GM21367 (cell line): ENCODE measurements around the gene TLCD2.
"Not testable (repeated sequence)": the region's sequence is repeated elsewhere in the genome, so short reads cannot be mapped to it uniquely, and the experiment has no call there.

ENCODE experiments used
- ATAC-seq: cut with Tn5 transposase; IDR thresholded peaks from one replicate; pipeline ENCODE4 v1.9.1; 2021; ENCODE audit not compliant: unreplicated experiment

The TLCD2 gene

GRCh38 chr17:1736348-1737281, 26.4 kb upstream of the TLCD2 start:
- no peak for ATAC-seq

- ATAC-seq: no peak
These were observed 25.7 kb upstream of the TLCD2 start for GRCh38 chr17:1735834-1736347.

GRCh38 chr17:1735418-1735817, 25.2 kb upstream of the TLCD2 start:
- no peak for ATAC-seq

- no peak for ATAC-seq
These were observed 23.6 kb upstream of the TLCD2 start for GRCh38 chr17:1733759-1734158.

- no peak for ATAC-seq
These were observed 22.7 kb upstream of the TLCD2 start for GRCh38 chr17:1732833-1733321.

GRCh38 chr17:1732241-1732832, 22.2 kb upstream of the TLCD2 start:
- no peak for ATAC-seq

GRCh38 chr17:1731194-1731506, 21.0 kb upstream of the TLCD2 start:
- no peak for ATAC-seq

- ATAC-seq: no peak
These were observed 20.4 kb upstream of the TLCD2 start for GRCh38 chr17:1730326-1731193.

GRCh38 chr17:1729966-1730325, 19.8 kb upstream of the TLCD2 start:
- ATAC-seq: no peak

- ATAC-seq: no peak
These were observed 17.9 kb upstream of the TLCD2 start for GRCh38 chr17:1727876-1728630.

GRCh38 chr17:1727258-1727789, 17.1 kb upstream of the TLCD2 start:
- no peak for ATAC-seq

- no peak for ATAC-seq
These were observed 16.6 kb upstream of the TLCD2 start for GRCh38 chr17:1726626-1727257.

- no peak for ATAC-seq
These were observed 15.7 kb upstream of the TLCD2 start for GRCh38 chr17:1725642-1726511.

GRCh38 chr17:1724869-1725641, 14.9 kb upstream of the TLCD2 start:
- ATAC-seq: no peak

GRCh38 chr17:1724351-1724868, 14.2 kb upstream of the TLCD2 start, which contains the start of gene WDR81:
WDR81 (plus strand) TSS chr17:1724704; CDS start chr17:1724960, 256 bp downstream.
- no peak for ATAC-seq

- ATAC-seq: not testable (repeated sequence)
These were observed 11.8 kb upstream of the TLCD2 start for GRCh38 chr17:1722022-1722421.

GRCh38 chr17:1720856-1721386, 10.7 kb upstream of the TLCD2 start:
- no peak for ATAC-seq
